RWPE2 (cell line): ENCODE data around the gene NID1.
A peak's percentile ranks its signal among the peaks of the same experiment; 100 is the strongest.
"Not testable (repeated sequence)": the region's sequence is repeated elsewhere in the genome, so short reads cannot be mapped to it uniquely, and the experiment has no call there.

ENCODE experiments used
- ATAC-seq: fragments of 200-7000 bp; cut with Tn5 transposase; 3 replicates; pipeline ENCODE4 v1.9.1; 2021; ENCODE audit warnings: low read depth
- DNase-seq: peaks from one replicate; pipeline ENCODE4 v3.0.0-alpha.2; 2020; ENCODE audit warnings: low spot score
- H3K27ac ChIP-seq: fragments of 450-650 bp; 2 replicates; pipeline ENCODE4 v1.5.1; 2017; ENCODE audit warnings: mild to moderate bottlenecking; ENCODE audit not compliant: poor library complexity, severe bottlenecking
- H3K27me3 ChIP-seq: fragments of 250-450 bp; sonication (Bioruptor Pico); 2 replicates; pipeline ENCODE4 v1.5.1; 2021; ENCODE audit warnings: mild to moderate bottlenecking, moderate library complexity; ENCODE audit not compliant: insufficient read depth, poor library complexity, severe bottlenecking
- H3K36me3 ChIP-seq: fragments of 250-450 bp; sonication (Bioruptor Pico); 2 replicates; pipeline ENCODE4 v1.5.1; 2020; ENCODE audit warnings: low read depth, mild to moderate bottlenecking, moderate library complexity
- H3K4me1 ChIP-seq: fragments of 250-450 bp; sonication (Bioruptor Pico); 2 replicates; pipeline ENCODE4 v1.5.1; 2021; ENCODE audit warnings: mild to moderate bottlenecking, moderate library complexity; ENCODE audit not compliant: insufficient read depth, poor library complexity, severe bottlenecking
- H3K4me3 ChIP-seq: fragments of 250-450 bp; sonication (Bioruptor Pico); 2 replicates; pipeline ENCODE4 v1.5.1; 2021; ENCODE audit warnings: mild to moderate bottlenecking, moderate library complexity; ENCODE audit not compliant: severe bottlenecking
- H3K9me3 ChIP-seq: fragments of 250-450 bp; sonication (Bioruptor Pico); 2 replicates; pipeline ENCODE4 v1.5.1; 2021; ENCODE audit warnings: mild to moderate bottlenecking, moderate library complexity; ENCODE audit not compliant: severe bottlenecking
- CTCF ChIP-seq: fragments of 450-650 bp; IDR thresholded peaks from one replicate; pipeline ENCODE4 v1.5.1; 2017; ENCODE audit warnings: mild to moderate bottlenecking, moderate library complexity; ENCODE audit not compliant: poor library complexity, severe bottlenecking

The NID1 gene

GRCh38 chr1:236099355-236099974 lies 34.6 kb upstream of the NID1 start:
- no peak overlapping the region for H3K27ac ChIP-seq
- H3K4me1 ChIP-seq: no peaks in the 10 kb centered on the region
- DNase-seq (no peak), ATAC-seq (no peak)
- no peaks in the 10 kb centered on the region for H3K36me3 ChIP-seq
- no peak overlapping the region for H3K4me3 ChIP-seq
- H3K9me3 ChIP-seq: peaks cover 3% of the 10 kb centered on the region
- H3K27me3 ChIP-seq: no peaks in the 10 kb centered on the region
- no peak for TF ChIP-seq CTCF

DNA sequence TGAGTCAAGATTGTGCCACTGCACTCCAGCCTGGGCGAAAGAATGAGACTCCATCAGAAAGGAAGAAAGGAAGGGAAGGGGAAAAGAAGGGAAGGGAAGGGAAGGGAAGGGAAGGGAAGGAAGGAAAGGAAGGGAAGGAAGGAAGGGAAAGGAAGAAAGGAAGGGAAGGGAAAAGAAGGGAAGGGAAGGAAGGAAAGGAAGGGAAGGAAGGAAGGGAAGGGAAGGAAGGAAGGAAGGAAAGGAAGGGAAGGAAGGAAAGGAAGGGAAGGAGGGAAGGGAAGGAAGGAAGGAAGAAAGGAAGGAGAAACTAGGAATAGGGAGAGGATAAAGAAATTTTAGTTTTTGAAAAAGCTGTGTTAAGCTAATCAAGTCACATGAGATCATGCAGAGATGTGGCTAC lies 33.4 kb upstream of the NID1 start:
- Histone ChIP-seq H3K4me3 (no peak overlapping the region), H3K27me3 (no peaks in the 10 kb centered on the region), H3K27ac (no peak overlapping the region), H3K9me3 (peaks cover 3% of the 10 kb centered on the region), H3K36me3 (no peaks in the 10 kb centered on the region), H3K4me1 (no peaks in the 10 kb centered on the region)
- no peak for TF ChIP-seq CTCF
- DNase-seq: no peak
- ATAC-seq: no peak

- H3K27ac ChIP-seq, H3K4me1 ChIP-seq, H3K36me3 ChIP-seq, ATAC-seq, H3K9me3 ChIP-seq, H3K4me3 ChIP-seq, H3K27me3 ChIP-seq: not testable (repeated sequence)
- DNase-seq: peak; percentile 97
Measured at GRCh38 chr1:236096660-236097482, 32.0 kb upstream of the NID1 start.

DNA sequence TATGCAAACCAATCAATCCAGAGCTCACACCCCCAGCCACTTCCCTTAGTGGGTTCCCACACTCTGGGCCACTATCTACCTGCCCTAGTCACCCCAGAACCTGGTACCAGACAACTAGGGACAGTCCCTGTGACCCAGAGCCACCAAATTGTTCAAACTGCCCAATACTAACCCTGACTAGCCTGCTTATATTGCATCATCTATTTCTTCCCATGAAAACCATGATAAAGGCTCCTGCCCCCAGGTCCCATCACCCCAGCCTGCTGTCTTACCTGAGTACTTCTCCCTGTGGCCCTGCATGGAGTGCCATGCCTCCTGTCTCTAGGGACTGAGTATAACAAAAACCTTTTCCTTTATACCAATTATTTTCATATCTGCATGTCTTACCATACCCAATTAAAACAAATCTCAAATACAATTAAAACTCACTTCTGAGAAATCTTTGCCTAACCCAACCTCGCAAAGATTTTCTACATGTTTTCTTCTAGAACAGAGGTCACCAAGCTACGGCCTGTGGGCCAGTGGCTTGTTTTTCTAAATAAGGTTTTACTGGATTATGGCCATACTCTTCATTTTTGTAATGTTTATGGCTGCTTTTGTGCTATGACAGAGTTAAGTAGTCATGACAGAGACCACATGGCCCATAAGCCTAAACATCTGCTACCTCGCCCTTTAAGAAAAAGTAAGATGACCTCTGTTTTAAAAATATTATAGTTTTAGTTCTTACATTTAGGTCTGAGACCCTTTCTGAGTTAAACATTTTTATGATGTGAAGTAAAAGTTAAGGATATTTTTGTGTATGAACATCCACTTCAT lies 31.0 kb upstream of the NID1 start:
- Histone ChIP-seq H3K4me1 (no peaks in the 10 kb centered on the region), H3K27ac (no peak overlapping the region), H3K27me3 (no peaks in the 10 kb centered on the region), H3K36me3 (no peaks in the 10 kb centered on the region), H3K4me3 (no peak overlapping the region), H3K9me3 (peaks cover 3% of the 10 kb centered on the region)
- DNase-seq (no peak), ATAC-seq (no peak)
- no peak for TF ChIP-seq CTCF

DNA sequence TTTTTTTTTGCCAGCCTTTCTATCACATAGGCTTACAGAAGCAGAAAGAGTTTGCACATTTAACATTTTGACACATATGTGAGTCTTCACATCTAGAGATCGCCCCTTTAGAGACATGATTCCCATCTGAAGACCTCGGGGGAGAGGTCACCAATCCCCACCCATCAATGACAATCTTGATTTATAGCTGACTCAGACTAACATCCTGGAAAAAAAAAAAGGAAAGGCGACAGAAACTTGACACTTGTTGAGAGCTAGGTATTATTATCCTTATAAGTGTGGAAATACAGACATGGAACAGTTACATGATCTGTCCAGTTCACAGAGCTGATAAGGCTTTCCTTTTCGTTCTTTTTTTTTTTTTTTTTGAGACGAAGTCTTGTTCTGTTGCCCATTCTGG lies 28.0 kb upstream of the NID1 start:
- Histone ChIP-seq H3K36me3 (no peaks in the 10 kb centered on the region), H3K4me1 (no peaks in the 10 kb centered on the region), H3K4me3 (no peak overlapping the region), H3K9me3 (peaks cover 3% of the 10 kb centered on the region), H3K27me3 (no peaks in the 10 kb centered on the region), H3K27ac (no peak overlapping the region)
- DNase-seq (no peak), ATAC-seq (no peak)
- TF ChIP-seq CTCF: no peak
